ENCODE results near the gene TCF7L2.

The TCF7L2 gene

DNA sequence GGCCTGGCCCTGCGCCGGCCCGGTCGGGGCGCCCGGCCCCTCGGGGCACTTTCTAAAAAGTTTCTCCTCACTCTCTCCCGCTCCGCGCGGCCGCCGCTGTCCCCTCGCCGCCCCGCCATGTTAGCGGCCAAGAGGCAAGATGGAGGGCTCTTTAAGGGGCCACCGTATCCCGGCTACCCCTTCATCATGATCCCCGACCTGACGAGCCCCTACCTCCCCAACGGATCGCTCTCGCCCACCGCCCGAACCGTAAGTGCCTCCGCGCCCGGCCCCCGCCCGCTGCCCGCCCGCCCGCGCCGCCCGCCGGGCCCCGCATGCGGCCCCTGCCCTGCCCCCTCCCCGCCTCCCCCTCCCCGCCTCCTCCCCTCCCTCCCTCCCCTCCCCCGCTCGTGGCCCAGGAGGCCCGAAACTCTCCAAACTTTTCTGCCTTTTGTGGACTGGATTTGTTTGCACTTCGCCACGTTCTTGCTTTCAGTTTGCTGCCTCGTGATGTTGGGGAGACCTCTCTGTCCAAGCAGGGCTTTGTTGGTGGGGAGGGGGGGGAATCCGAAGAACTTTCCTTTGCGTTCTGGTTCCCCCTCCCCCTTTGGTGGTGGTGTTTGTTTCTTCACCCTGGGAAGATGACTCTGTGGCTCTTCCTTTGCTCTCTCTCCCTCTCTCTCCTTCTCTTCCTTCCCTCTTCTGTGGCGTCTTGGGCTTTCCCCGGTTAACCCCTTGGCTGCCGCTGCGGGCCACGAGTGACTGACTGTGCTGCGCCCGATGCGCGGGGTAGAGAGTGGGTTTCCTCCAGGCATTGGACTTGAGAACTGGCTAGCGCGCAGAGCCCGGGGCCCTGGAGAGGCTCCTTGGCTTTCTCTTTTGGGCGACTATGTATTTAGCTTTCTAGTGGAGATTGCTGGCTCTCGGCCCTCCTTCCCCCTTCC is 1.6 kb downstream of the TCF7L2 start:
- Mint-ChIP-seq H3K27ac (ENCODE audit: low read depth) (peak overlapping the region; percentile 98), H3K36me3 (ENCODE audit: insufficient read depth) (peaks cover 17% of the 10 kb centered on the region), H3K27me3 (no peaks in the 10 kb centered on the region), H3K9me3 (no peaks in the 10 kb centered on the region), H3K4me1 (peaks cover 42% of the 10 kb centered on the region), H3K4me3 (peak overlapping the region; percentile 85)
- DNase-seq (ENCODE audit: low spot score in 2 of 2), result peak in 1 of 2 donors; percentile 35
- ATAC-seq (replicated peaks; ENCODE audit: extremely low read depth, poor library complexity, severe bottlenecking), result peak; percentile 33

DNA sequence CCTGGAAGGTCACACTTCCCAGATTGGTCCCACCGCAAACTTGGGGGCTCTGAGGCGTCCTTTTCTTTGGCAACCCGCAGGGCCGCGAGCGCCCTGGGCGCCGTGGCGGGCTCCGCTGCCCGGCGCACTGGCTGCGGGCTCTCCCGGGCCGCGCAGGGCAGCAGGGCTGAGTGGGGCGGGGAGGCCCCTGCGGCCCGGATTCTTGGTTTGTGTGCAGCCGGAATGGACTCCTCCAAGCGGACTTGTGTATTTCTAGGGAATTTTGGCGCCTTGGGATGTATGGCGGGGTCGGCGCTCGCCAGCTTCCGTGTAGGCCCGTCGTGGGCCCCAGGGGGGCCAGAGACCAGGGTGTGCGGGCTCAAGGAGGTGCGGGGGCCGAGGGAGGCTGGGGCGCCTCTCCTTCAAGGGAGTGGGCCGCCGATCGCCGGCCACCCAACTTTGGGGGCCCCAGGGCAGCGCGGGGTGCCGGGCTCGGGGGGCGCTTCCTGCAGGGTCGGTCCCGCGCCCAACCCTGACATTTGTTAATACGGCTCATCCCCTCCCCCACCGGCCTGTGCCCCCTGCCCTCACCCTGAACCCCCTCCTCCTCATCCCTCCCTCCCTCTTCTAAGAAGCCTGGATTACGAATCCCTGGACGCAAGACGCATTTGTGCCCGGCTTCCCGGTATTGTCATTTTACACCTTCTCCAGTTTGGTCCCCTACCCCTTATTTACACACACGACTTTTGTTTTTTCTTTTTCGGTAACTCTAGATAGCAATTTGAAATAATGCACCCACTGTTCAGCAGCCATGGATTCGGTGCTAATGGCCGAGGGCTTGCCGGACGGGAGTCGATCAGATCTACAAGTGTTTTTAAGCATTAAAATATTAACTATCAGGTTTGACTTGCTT is 2.5 kb downstream of the TCF7L2 start:
- Mint-ChIP-seq H3K4me1 (peaks cover 42% of the 10 kb centered on the region), H3K4me3 (peak overlapping the region; percentile 85), H3K36me3 (ENCODE audit: insufficient read depth) (peaks cover 17% of the 10 kb centered on the region), H3K9me3 (no peaks in the 10 kb centered on the region), H3K27me3 (no peaks in the 10 kb centered on the region), H3K27ac (ENCODE audit: low read depth) (peak overlapping the region; percentile 98)
- no peak for ATAC-seq (replicated peaks; ENCODE audit: extremely low read depth, poor library complexity, severe bottlenecking)
- DNase-seq (ENCODE audit: low spot score in 2 of 2), result no peak

DNA sequence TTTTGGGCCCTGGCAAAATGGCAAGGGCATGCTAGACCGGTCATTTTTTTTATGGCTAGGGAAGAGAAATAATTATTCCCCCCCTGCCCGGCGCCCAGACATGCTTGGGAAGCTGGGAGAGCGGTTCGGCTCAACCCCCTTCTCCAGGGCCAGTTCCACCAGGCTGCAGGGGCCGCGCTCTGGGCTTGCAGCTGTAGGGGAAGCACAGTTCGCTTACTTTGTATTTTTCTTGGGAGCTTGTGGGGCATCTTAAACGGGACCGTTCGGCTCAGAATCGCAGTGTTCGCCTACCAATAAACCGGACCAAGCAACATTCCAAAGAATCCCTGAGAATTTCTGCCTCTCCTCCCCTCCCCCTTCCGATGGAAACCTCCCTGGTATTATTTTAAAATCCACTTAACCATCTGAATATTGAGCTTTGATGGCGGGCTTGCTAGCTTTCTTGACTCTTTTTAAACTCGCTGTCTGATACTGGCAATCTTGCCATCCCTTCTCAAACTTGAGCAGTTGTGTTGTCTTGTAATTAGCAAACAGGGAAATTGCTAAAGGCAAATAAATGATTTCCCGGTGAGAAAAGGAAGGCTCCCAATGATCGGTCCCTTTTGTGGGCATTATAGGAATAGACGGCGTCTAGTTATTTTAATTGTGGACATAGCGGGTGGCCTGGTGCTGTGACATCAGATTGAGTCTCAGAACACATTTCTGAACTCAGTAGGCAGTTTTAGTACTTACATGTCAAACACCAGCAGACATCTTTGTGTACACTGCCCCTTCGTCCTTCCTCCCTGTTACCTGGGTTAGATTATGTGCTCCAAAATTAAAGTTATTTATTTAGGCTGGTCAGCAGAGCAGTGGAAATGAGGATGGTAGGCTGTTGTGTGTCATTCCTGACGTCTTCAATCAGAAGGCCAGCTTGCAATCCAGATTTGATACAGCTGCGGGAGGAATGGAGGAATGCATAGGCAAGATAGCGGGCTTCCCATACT is 3.4 kb downstream of the TCF7L2 start:
- ATAC-seq (replicated peaks; ENCODE audit: extremely low read depth, poor library complexity, severe bottlenecking) (no peak), DNase-seq (ENCODE audit: low spot score in 2 of 2) (no peak)
- Mint-ChIP-seq H3K9me3 (no peaks in the 10 kb centered on the region), H3K4me3 (peak overlapping the region; percentile 85), H3K36me3 (ENCODE audit: insufficient read depth) (peaks cover 17% of the 10 kb centered on the region), H3K27ac (ENCODE audit: low read depth) (peak overlapping the region; percentile 33), H3K4me1 (peaks cover 45% of the 10 kb centered on the region), H3K27me3 (no peaks in the 10 kb centered on the region)

- no peaks in the 10 kb centered on the region for H3K27me3 Mint-ChIP-seq
- H3K36me3 Mint-ChIP-seq (ENCODE audit: insufficient read depth), result peaks cover 20% of the 10 kb centered on the region
- no peak for ATAC-seq (replicated peaks; ENCODE audit: extremely low read depth, poor library complexity, severe bottlenecking)
- H3K27ac Mint-ChIP-seq (ENCODE audit: low read depth), result no peak overlapping the region
- peaks cover 45% of the 10 kb centered on the region for H3K4me1 Mint-ChIP-seq
- no peak for DNase-seq (ENCODE audit: low spot score in 2 of 2)
- no peaks in the 10 kb centered on the region for H3K9me3 Mint-ChIP-seq
- no peak overlapping the region for H3K4me3 Mint-ChIP-seq
Measured at GRCh38 chr10:112954974-112955581, 5.0 kb downstream of the TCF7L2 start.

- Mint-ChIP-seq H3K4me1 (peaks cover 42% of the 10 kb centered on the region), H3K9me3 (no peaks in the 10 kb centered on the region), H3K27me3 (no peaks in the 10 kb centered on the region), H3K27ac (ENCODE audit: low read depth) (no peak overlapping the region), H3K36me3 (ENCODE audit: insufficient read depth) (peaks cover 14% of the 10 kb centered on the region), H3K4me3 (no peak overlapping the region)
- ATAC-seq (replicated peaks; ENCODE audit: extremely low read depth, poor library complexity, severe bottlenecking) (no peak), DNase-seq (ENCODE audit: low spot score in 2 of 2) (no peak)
Measured at GRCh38 chr10:112955582-112956421, 5.8 kb downstream of the TCF7L2 start.

GRCh38 chr10:112956631-112957350 is 6.7 kb downstream of the TCF7L2 start:
- no peak for DNase-seq (ENCODE audit: low spot score in 2 of 2)
- H3K9me3 Mint-ChIP-seq, result no peaks in the 10 kb centered on the region
- H3K36me3 Mint-ChIP-seq (ENCODE audit: insufficient read depth), result peaks cover 16% of the 10 kb centered on the region
- peaks cover 46% of the 10 kb centered on the region for H3K4me1 Mint-ChIP-seq
- no peak overlapping the region for H3K27ac Mint-ChIP-seq (ENCODE audit: low read depth)
- ATAC-seq (replicated peaks; ENCODE audit: extremely low read depth, poor library complexity, severe bottlenecking), result no peak
- no peak overlapping the region for H3K4me3 Mint-ChIP-seq
- H3K27me3 Mint-ChIP-seq, result no peaks in the 10 kb centered on the region

DNA sequence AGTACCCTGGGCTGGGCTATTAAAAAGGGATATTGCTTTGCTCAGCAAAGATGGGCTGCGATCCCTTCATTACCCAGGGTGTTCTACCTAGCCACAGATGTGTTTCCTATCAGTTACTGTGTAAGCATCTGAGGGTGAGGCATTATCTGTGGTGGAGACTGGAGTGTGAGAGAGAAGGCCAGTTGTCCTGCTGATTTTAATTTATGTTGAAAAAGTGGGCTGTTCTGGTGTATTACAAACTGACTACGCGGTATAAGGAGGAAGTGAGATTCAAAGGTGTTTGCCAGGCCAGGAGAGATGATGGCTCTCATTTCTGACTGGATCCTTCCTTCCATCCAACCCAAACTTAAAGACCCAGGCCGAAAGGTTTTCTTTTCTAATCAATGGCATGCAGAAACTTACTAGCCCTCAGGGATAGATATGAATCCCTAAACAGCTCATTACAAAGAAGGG is 7.6 kb downstream of the TCF7L2 start:
- Mint-ChIP-seq H3K27ac (ENCODE audit: low read depth) (no peak overlapping the region), H3K27me3 (no peaks in the 10 kb centered on the region), H3K9me3 (no peaks in the 10 kb centered on the region), H3K4me1 (peaks cover 44% of the 10 kb centered on the region), H3K36me3 (ENCODE audit: insufficient read depth) (peaks cover 12% of the 10 kb centered on the region), H3K4me3 (no peak overlapping the region)
- no peak for DNase-seq (ENCODE audit: low spot score in 2 of 2)
- ATAC-seq (replicated peaks; ENCODE audit: extremely low read depth, poor library complexity, severe bottlenecking), result no peak

DNA sequence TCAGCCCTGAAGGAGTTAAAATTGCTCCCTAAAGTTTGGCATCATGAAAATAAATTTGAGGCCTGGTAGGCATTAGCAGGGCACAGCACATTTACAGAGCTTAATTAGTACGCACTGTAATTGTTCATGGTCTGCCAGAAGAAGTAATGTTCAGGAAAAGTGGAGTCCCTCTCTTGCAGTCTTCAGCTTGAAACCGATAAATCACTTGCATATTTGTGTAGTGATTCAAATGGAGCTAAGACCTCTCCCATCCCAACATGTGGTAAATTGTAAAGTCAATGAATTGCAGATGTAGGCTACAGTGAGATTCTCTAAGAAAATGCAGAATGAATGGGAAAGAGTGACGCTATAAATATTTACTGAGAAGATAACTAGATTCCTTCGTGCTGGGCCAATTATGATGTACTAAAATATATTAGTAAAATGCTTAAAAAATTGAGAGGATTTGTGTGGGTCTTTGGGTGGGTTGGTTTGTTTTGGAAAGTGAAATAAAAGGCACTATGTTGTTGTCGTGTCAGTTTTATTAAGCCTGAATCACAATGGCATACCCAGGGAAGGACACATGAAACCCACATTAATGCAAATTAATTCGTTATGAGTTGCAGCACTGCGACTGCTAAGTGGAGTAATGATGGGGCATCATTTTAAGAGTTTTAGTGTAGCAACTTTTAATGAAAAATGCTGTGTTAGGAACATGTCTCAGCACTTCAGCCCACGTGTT is 8.4 kb downstream of the TCF7L2 start:
- Mint-ChIP-seq H3K27me3 (no peaks in the 10 kb centered on the region), H3K4me3 (no peak overlapping the region), H3K9me3 (no peaks in the 10 kb centered on the region), H3K4me1 (peaks cover 40% of the 10 kb centered on the region), H3K27ac (ENCODE audit: low read depth) (no peak overlapping the region), H3K36me3 (ENCODE audit: insufficient read depth) (peaks cover 10% of the 10 kb centered on the region)
- DNase-seq (ENCODE audit: low spot score in 2 of 2) (no peak), ATAC-seq (replicated peaks; ENCODE audit: extremely low read depth, poor library complexity, severe bottlenecking) (no peak)

DNA sequence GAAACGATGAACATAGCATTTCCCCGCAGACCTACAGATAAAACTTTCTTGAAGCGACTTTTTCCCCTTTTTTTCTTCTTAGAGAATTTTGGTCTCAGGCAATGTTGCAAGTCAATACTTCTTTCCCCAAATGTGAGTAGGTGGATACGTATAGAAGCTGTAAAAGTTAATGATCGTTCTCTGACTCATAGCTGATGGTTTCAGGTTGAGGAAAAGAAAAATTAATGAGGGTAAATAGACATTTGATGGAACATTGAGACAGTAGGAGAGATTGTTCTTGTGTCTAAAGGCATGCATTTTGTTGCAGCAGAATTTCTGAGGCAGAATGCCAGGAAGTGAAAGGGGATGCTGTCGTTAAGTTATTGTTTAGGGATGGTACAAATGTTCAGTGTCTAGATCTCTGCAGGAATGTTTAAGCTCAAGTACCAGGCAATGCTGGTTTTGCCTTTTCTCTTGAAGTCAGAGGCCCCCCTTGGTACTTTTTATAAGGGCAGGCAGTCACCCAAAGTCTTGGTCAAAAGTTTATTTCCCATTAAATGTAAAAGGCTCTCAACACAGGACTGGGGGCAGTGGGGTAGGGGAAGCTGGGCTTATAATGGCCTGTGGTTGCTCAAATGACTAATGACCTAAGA is 9.3 kb downstream of the TCF7L2 start:
- no peak overlapping the region for H3K4me3 Mint-ChIP-seq
- DNase-seq (ENCODE audit: low spot score in 2 of 2) (no peak), ATAC-seq (replicated peaks; ENCODE audit: extremely low read depth, poor library complexity, severe bottlenecking) (no peak)
- H3K4me1 Mint-ChIP-seq, result peaks cover 45% of the 10 kb centered on the region
- no peaks in the 10 kb centered on the region for H3K9me3 Mint-ChIP-seq
- H3K36me3 Mint-ChIP-seq (ENCODE audit: insufficient read depth), result peaks cover 7% of the 10 kb centered on the region
- H3K27ac Mint-ChIP-seq (ENCODE audit: low read depth), result no peak overlapping the region
- no peaks in the 10 kb centered on the region for H3K27me3 Mint-ChIP-seq

DNA sequence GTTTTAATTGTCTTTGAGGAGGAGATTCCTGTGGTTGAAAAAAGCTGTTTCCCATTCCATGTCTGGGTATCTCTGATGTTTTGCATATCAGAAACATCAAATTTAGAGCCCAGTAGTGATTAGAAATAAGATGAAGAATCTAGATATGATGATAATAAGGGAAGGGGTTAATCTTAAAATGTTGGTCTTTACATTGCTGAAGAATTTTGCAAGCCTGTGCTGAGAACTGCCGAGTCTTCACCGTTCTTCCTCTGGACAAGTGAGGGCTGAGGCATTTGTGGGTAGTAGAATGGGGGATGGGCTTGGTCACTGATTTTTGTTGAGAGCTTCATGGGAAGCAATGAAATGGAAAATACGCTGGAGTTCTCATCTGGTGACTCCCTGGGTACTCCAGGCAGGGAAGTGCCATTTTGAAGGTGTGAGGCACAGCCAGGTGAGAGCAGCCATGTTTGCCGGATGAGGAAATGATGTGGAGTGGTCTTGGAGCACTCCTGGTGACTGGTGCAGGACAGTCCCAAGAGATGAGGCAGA is 10.2 kb downstream of the TCF7L2 start:
- H3K4me1 Mint-ChIP-seq, result peaks cover 45% of the 10 kb centered on the region
- H3K4me3 Mint-ChIP-seq, result no peak overlapping the region
- ATAC-seq (replicated peaks; ENCODE audit: extremely low read depth, poor library complexity, severe bottlenecking) (no peak), DNase-seq (ENCODE audit: low spot score in 2 of 2) (no peak)
- H3K36me3 Mint-ChIP-seq (ENCODE audit: insufficient read depth), result peaks cover 8% of the 10 kb centered on the region
- no peak overlapping the region for H3K27ac Mint-ChIP-seq (ENCODE audit: low read depth)
- H3K9me3 Mint-ChIP-seq, result no peaks in the 10 kb centered on the region
- no peaks in the 10 kb centered on the region for H3K27me3 Mint-ChIP-seq
